ENCODE measurements around the gene ACOT9. TPM values are rescaled to one million over a fixed set of nuclear protein-coding genes. Genes with fewer than 3 reads are reported as not detected.
A peak's percentile ranks its signal among the peaks of the same experiment; 100 is the strongest.

Gene ACOT9
- total and polyA plus RNA-seq, 7 donors: 18.0 to 63.1 (median 32.6) TPM

DNA sequence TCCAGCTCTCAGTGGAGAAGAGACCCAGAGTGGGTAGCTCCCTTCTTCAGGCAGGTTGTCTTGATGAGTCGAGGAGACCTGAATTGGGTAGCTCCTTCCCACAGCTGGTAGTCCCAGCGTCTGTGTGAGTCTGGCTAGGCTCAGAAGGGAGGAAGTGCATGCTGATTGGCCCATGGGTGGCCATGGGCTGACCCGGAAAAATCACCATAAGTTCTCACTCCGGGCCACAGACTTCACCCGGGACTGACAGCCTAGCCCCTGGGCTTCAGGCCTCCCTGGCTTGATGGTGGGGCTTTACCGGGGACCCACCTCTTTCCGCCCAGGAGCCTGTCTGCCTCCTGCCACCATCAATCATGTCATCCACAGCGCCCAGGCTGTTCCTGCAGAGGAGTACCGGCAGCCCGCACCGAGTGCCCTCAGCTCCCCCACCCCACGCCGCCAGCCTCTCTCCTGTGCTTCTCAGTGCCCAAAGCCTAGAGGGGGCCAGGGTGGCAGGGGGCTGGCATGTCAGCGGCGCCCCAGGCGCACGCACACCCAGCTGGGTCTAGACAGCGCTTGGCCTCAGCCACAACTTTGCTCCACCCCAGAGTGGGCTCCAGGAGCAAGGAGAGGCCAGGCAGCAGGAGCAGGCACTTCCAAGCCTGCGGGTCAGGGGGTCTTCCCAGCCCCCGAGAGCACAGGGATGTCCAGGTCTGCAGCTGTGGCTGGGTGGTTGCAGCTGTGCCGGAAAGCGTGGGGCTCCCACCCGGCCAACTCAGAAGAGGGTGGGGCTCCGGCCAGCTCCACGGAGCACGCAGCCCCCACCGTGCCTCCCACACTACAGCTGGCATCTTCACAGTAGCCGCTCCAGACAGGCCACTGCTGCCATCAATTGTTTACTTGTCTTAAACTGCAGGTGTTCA is 23.8 kb upstream of the ACOT9 start:
- DNase-seq: no peak
- H3K4me3 ChIP-seq: peak overlapping the region in 2 of 4 donors; percentile 20 to 44
- intact Hi-C loops (cut with DNase I): no loop called here
- H3K4me1 ChIP-seq: no peaks in the 10 kb centered on the region
- no peaks in the 10 kb centered on the region for H3K36me3 ChIP-seq
- no peaks in the 10 kb centered on the region for H3K27me3 ChIP-seq
- WGBS, 2 donors: 64 to 71% methylated on average over 28 of the region's 28 CpGs
- H3K27ac ChIP-seq: peak overlapping the region in 1 of 4 donors; percentile 65
- no peaks in the 10 kb centered on the region for H3K9me3 ChIP-seq
- no peak for TF ChIP-seq POLR2A (IDR thresholded peaks at IDR 0.05)
- TF ChIP-seq POLR2AphosphoS5 (IDR thresholded peaks at IDR 0.05): peak in 1 of 4 donors; percentile 14

- no peak for TF ChIP-seq POLR2AphosphoS5 (IDR thresholded peaks at IDR 0.05)
- TF ChIP-seq EP300 (IDR thresholded peaks at IDR 0.05): no peak
- no peak for TF ChIP-seq POLR2A (IDR thresholded peaks at IDR 0.05)
- TF ChIP-seq, protein P1, sequence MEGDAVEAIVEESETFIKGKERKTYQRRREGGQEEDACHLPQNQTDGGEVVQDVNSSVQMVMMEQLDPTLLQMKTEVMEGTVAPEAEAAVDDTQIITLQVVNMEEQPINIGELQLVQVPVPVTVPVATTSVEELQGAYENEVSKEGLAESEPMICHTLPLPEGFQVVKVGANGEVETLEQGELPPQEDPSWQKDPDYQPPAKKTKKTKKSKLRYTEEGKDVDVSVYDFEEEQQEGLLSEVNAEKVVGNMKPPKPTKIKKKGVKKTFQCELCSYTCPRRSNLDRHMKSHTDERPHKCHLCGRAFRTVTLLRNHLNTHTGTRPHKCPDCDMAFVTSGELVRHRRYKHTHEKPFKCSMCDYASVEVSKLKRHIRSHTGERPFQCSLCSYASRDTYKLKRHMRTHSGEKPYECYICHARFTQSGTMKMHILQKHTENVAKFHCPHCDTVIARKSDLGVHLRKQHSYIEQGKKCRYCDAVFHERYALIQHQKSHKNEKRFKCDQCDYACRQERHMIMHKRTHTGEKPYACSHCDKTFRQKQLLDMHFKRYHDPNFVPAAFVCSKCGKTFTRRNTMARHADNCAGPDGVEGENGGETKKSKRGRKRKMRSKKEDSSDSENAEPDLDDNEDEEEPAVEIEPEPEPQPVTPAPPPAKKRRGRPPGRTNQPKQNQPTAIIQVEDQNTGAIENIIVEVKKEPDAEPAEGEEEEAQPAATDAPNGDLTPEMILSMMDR (IDR thresholded peaks at IDR 0.05): no peak
- Histone ChIP-seq H3K4me1 (no peaks in the 10 kb centered on the region), H3K27me3 (no peaks in the 10 kb centered on the region), H3K4me3 (no peak overlapping the region), H3K36me3 (no peaks in the 10 kb centered on the region), H3K9me3 (no peaks in the 10 kb centered on the region), H3K27ac (no peak overlapping the region)
- DNase-seq: no peak
- intact Hi-C loops (cut with DNase I): no loop called here
- WGBS, 2 donors: 89 to 95% methylated on average over 16 of the region's 16 CpGs
Observed at GRCh38 chrX:23765868-23766267, 22.8 kb upstream of the ACOT9 start.

DNA sequence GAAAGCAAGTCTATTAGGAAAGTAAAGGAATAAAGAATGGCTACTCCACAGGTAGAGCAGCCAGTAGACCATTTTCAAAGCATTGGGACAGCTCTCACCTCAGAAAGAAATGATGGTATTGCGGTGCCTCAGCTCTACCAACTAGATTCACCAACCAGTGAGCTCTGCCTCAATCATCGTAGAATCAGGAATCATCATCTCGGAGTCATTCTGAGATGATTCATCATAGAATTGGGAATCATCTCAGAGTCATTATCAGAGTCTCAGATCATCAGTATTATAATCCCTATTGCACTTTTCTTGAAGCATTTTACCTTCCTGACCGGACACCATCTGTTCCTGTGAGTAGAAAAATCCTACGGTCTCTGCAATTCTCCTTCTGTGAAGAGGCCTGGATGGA is 22.4 kb upstream of the ACOT9 start:
- no peaks in the 10 kb centered on the region for H3K9me3 ChIP-seq
- intact Hi-C loops (cut with DNase I): no loop called here
- H3K4me1 ChIP-seq: no peaks in the 10 kb centered on the region
- WGBS, 2 donors: 72 to 75% methylated on average over 5 of the region's 5 CpGs
- H3K27ac ChIP-seq: no peak overlapping the region
- no peaks in the 10 kb centered on the region for H3K36me3 ChIP-seq
- no peak for TF ChIP-seq POLR2AphosphoS5 (IDR thresholded peaks at IDR 0.05)
- TF ChIP-seq EP300 (IDR thresholded peaks at IDR 0.05): no peak
- TF ChIP-seq, protein P1 (IDR thresholded peaks at IDR 0.05): no peak
- TF ChIP-seq POLR2A (IDR thresholded peaks at IDR 0.05): no peak
- no peaks in the 10 kb centered on the region for H3K27me3 ChIP-seq
- no peak overlapping the region for H3K4me3 ChIP-seq
- DNase-seq: no peak

GRCh38 chrX:23764188-23764984 is 21.3 kb upstream of the ACOT9 start:
- no peaks in the 10 kb centered on the region for H3K4me1 ChIP-seq
- H3K4me3 ChIP-seq: no peak overlapping the region
- intact Hi-C loops (cut with DNase I): no loop called here
- no peak overlapping the region for H3K27ac ChIP-seq
- no peaks in the 10 kb centered on the region for H3K36me3 ChIP-seq
- H3K27me3 ChIP-seq: no peaks in the 10 kb centered on the region
- 51 to 80% methylated on average over 4 of the region's 4 CpGs for WGBS, 2 donors
- no peak for DNase-seq
- no peaks in the 10 kb centered on the region for H3K9me3 ChIP-seq
- TF ChIP-seq, protein P1 (IDR thresholded peaks at IDR 0.05): no peak
- TF ChIP-seq POLR2AphosphoS5 (IDR thresholded peaks at IDR 0.05): no peak
- TF ChIP-seq POLR2A (IDR thresholded peaks at IDR 0.05): no peak
- no peak for TF ChIP-seq EP300 (IDR thresholded peaks at IDR 0.05)

DNA sequence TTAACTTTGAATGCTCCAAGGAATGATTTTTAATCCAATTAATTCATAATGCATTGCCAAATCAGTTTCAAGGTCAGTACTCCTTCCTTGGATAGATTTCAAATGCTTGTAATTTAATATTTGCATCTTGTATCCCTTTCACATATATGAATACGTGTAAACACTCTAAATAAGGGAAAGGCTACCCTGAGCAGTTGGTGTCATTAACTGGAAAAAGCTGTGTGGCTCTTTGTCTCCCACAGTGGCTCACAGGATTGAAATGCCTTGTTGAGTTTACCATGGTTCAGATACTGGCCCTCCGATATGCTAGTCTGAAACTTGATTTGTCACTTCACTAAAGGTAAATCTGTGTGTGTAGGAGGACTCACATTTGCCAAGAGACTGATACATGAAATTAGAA is 16.7 kb upstream of the ACOT9 start:
- Histone ChIP-seq H3K4me1 (no peaks in the 10 kb centered on the region), H3K27me3 (no peaks in the 10 kb centered on the region), H3K36me3 (no peaks in the 10 kb centered on the region), H3K9me3 (no peaks in the 10 kb centered on the region), H3K27ac (no peak overlapping the region), H3K4me3 (no peak overlapping the region)
- no peak for DNase-seq
- TF ChIP-seq, protein P1 (IDR thresholded peaks at IDR 0.05): no peak
- TF ChIP-seq POLR2AphosphoS5 (IDR thresholded peaks at IDR 0.05) (no peak), POLR2A (IDR thresholded peaks at IDR 0.05) (no peak), EP300 (IDR thresholded peaks at IDR 0.05) (no peak)
- intact Hi-C loops (cut with DNase I): no loop called here
- 89 to 92% methylated on average over 2 of the region's 2 CpGs for WGBS, 2 donors

Data from sigmoid colon (tissue), 7 donors.